Measurements from ENCODE around the gene ARHGAP28. TPM values are rescaled to one million over a fixed set of nuclear protein-coding genes. Genes with fewer than 3 reads are reported as not detected.

The ARHGAP28 gene
- total RNA-seq, 1 donor from 2014 or later, result 15.7 TPM

- Histone ChIP-seq H3K9me3 (no peaks in the 10 kb centered on the region), H3K27ac (no peak overlapping the region), H3K4me3 (no peak overlapping the region), H3K4me1 (no peaks in the 10 kb centered on the region), H3K27me3 (no peaks in the 10 kb centered on the region), H3K36me3 (no peaks in the 10 kb centered on the region)
- no peak for ATAC-seq
- no peak for DNase-seq
- TF ChIP-seq CTCF (IDR thresholded peaks at IDR 0.05), result no peak
- intact Hi-C loops (cut with DNase I), result no loop called here
Observed at GRCh38 chr18:6851480-6851879, 122.0 kb downstream of the ARHGAP28 start.

GRCh38 chr18:6854811-6855210, 125.3 kb downstream of the ARHGAP28 start:
- no peaks in the 10 kb centered on the region for H3K9me3 ChIP-seq
- no peak for DNase-seq

GRCh38 chr18:6855767-6856166, 126.3 kb downstream of the ARHGAP28 start:
- DNase-seq, result no peak
- intact Hi-C loops (cut with DNase I), result no loop called here
- no peak for ATAC-seq

More at GRCh38 chr18:6854811-6855210, 125.3 kb downstream of the ARHGAP28 start:
- no peaks in the 10 kb centered on the region for H3K4me1 ChIP-seq
- TF ChIP-seq CTCF (IDR thresholded peaks at IDR 0.05), result no peak
- no peak overlapping the region for H3K27ac ChIP-seq
- peak; percentile 30 for ATAC-seq
- H3K27me3 ChIP-seq, result no peaks in the 10 kb centered on the region
- H3K36me3 ChIP-seq, result no peaks in the 10 kb centered on the region
- intact Hi-C loops (cut with DNase I), result no loop called here
- no peak overlapping the region for H3K4me3 ChIP-seq

GRCh38 chr18:6857300-6857699, 127.8 kb downstream of the ARHGAP28 start:
- ATAC-seq (no peak), DNase-seq (no peak)
- Histone ChIP-seq H3K4me3 (no peak overlapping the region), H3K9me3 (no peaks in the 10 kb centered on the region), H3K27ac (no peak overlapping the region), H3K27me3 (no peaks in the 10 kb centered on the region), H3K4me1 (no peaks in the 10 kb centered on the region), H3K36me3 (no peaks in the 10 kb centered on the region)
- no peak for TF ChIP-seq CTCF (IDR thresholded peaks at IDR 0.05)
- intact Hi-C loops (cut with DNase I), result no loop called here

More at GRCh38 chr18:6855767-6856166, 126.3 kb downstream of the ARHGAP28 start:
- Histone ChIP-seq H3K9me3 (no peaks in the 10 kb centered on the region), H3K36me3 (no peaks in the 10 kb centered on the region), H3K4me1 (no peaks in the 10 kb centered on the region), H3K27me3 (no peaks in the 10 kb centered on the region), H3K4me3 (no peak overlapping the region), H3K27ac (no peak overlapping the region)
- TF ChIP-seq CTCF (IDR thresholded peaks at IDR 0.05), result no peak

GRCh38 chr18:6859676-6860422, 130.3 kb downstream of the ARHGAP28 start:
- Histone ChIP-seq H3K27me3 (no peaks in the 10 kb centered on the region), H3K4me3 (no peak overlapping the region), H3K4me1 (no peaks in the 10 kb centered on the region), H3K36me3 (no peaks in the 10 kb centered on the region), H3K9me3 (no peaks in the 10 kb centered on the region), H3K27ac (no peak overlapping the region)
- intact Hi-C loops (cut with DNase I), result no loop called here
- no peak for ATAC-seq
- TF ChIP-seq CTCF (IDR thresholded peaks at IDR 0.05), result no peak
- no peak for DNase-seq
